ENCODE results near the gene USP22. TPM values are rescaled to one million over a fixed set of nuclear protein-coding genes. Genes with fewer than 3 reads are reported as not detected.
"Not testable (repeated sequence)": the region's sequence is repeated elsewhere in the genome, so short reads cannot be mapped to it uniquely, and the experiment has no call there.

USP22 gene
- total and polyA plus RNA-seq, 8 donors = 157 to 229 (median 202) TPM

GRCh38 chr17:20983359-20983637 is 59.5 kb downstream of the USP22 start:
- no peak for ATAC-seq
- Histone ChIP-seq H3K27ac (no peak overlapping the region), H3K27me3 (no peaks in the 10 kb centered on the region), H3K4me3 (no peak overlapping the region), H3K9me3 (no peaks in the 10 kb centered on the region), H3K36me3 (no peaks in the 10 kb centered on the region), H3K4me1 (no peaks in the 10 kb centered on the region)
- no peak for TF ChIP-seq CTCF (IDR thresholded peaks at IDR 0.05)
- intact Hi-C loops (cut with DNase I) = no loop called here
- DNase-seq = no peak

- intact Hi-C loops (cut with DNase I) = no loop called here
- TF ChIP-seq CTCF (IDR thresholded peaks at IDR 0.05) = no peak
- DNase-seq = no peak
Observed at GRCh38 chr17:20982589-20983358, 60.0 kb downstream of the USP22 start.

GRCh38 chr17:20981046-20981920 is 61.5 kb downstream of the USP22 start:
- Histone ChIP-seq H3K36me3 (no peaks in the 10 kb centered on the region), H3K4me3 (no peak overlapping the region), H3K27me3 (no peaks in the 10 kb centered on the region), H3K4me1 (no peaks in the 10 kb centered on the region), H3K9me3 (no peaks in the 10 kb centered on the region), H3K27ac (no peak overlapping the region)
- no peak for TF ChIP-seq CTCF (IDR thresholded peaks at IDR 0.05)
- DNase-seq = peak in 1 of 4 donors; percentile 60
- ATAC-seq = no peak
- intact Hi-C loops (cut with DNase I) = no loop called here

More at GRCh38 chr17:20982589-20983358, 60.0 kb downstream of the USP22 start:
- Histone ChIP-seq H3K4me1 (no peaks in the 10 kb centered on the region), H3K27me3 (no peaks in the 10 kb centered on the region), H3K36me3 (no peaks in the 10 kb centered on the region), H3K9me3 (no peaks in the 10 kb centered on the region), H3K4me3 (no peak overlapping the region), H3K27ac (no peak overlapping the region)
- ATAC-seq = no peak

- ATAC-seq (no peak), DNase-seq (no peak)
- H3K4me3 ChIP-seq = no peak overlapping the region
- H3K9me3 ChIP-seq = no peaks in the 10 kb centered on the region
- H3K27ac ChIP-seq = no peak overlapping the region
- no peaks in the 10 kb centered on the region for H3K36me3 ChIP-seq
- H3K27me3 ChIP-seq = no peaks in the 10 kb centered on the region
- H3K4me1 ChIP-seq = no peaks in the 10 kb centered on the region
- no peak for TF ChIP-seq CTCF (IDR thresholded peaks at IDR 0.05)
- intact Hi-C loops (cut with DNase I) = no loop called here
Observed at GRCh38 chr17:20979792-20980083, 63.1 kb downstream of the USP22 start.

- H3K27ac ChIP-seq; H3K4me1 ChIP-seq; H3K9me3 ChIP-seq; H3K27me3 ChIP-seq; ATAC-seq; intact Hi-C loops (cut with DNase I); H3K36me3 ChIP-seq; H3K4me3 ChIP-seq; DNase-seq: not testable (repeated sequence)
Observed at GRCh38 chr17:20979007-20979791, 63.6 kb downstream of the USP22 start.

GRCh38 chr17:20977609-20978253 is 65.1 kb downstream of the USP22 start:
- H3K36me3 ChIP-seq; H3K27me3 ChIP-seq; H3K4me1 ChIP-seq; DNase-seq; H3K27ac ChIP-seq; H3K4me3 ChIP-seq; H3K9me3 ChIP-seq; intact Hi-C loops (cut with DNase I): not testable (repeated sequence)
- peak; percentile 49 for ATAC-seq
